ENCODE data around the gene WDR41. TPM values are rescaled to one million over a fixed set of nuclear protein-coding genes. Genes with fewer than 3 reads are reported as not detected.

The WDR41 gene
- total RNA-seq, 2 donors from 2014 or later: 6.1 to 7.5 TPM

DNA sequence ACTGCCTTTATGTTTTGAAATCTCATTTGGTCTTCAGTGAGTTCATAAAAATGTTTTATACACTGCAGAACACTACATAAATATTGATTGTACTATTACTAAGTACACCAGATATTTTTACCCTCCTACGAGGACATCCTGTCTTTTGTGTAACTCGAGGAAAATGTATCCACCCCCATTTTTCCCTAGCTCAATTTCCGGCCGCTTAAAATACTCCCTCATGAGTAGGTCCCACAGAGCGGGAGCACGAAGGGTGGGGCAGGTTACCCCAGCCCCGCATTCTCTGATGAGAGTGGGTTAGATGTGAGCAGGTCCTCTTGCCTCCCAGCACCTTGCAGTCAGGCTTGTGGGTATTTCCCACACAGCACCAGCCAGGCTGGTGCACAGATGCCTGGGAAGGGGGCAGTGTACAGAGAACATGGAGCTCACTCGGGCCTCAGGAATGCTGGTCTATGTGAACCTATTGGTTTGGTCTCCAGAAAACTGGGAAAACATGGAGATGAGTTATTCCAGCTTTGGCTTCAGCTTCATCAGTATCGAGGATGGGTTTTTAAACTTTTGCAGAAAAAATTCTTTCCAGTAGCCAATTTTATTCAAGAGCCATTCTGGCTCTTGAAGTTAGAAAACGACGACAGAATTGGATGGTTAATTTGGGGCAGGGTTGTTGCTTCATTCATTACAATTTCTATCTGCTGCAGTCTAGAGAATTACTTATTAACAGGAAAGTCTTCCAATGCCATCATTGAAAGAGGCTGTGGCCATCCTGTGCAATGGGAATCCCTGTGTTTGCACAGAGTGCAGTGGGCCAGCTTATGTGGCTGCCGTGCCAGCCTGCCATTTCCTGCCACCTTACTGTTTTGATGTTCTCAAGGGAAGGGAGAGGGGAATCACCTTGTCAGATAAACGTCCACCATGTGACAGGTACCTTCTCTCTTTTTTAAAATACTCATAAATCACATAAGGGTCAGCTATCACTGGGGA lies 73.2 kb downstream of the WDR41 start:
- ATAC-seq: no peak
- H3K4me1 Mint-ChIP-seq: peaks cover 2% of the 10 kb centered on the region

DNA sequence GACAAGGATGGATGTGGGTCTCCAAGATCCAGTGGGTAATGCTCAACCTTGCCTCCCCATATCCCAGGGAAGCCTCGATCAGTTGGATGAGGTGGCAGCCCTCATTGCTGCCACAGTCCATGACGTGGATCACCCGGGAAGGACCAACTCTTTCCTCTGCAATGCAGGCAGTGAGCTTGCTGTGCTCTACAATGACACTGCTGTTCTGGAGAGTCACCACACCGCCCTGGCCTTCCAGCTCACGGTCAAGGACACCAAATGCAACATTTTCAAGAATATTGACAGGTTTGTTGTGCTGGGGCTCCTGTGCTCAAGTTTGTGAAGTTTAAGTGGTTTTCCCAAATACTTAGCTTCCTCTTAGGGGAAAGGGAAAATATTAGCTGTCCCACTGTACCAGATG lies 74.0 kb downstream of the WDR41 start:
- Mint-ChIP-seq H3K27me3 (peaks cover 47% of the 10 kb centered on the region), H3K36me3 (ENCODE audit: low read depth) (no peaks in the 10 kb centered on the region), H3K4me1 (peaks cover 2% of the 10 kb centered on the region), H3K27ac (no peak overlapping the region), H3K4me3 (no peak overlapping the region)
- no peak for DNase-seq
- H3K9me3 ChIP-seq (ENCODE audit: control insufficient read depth, low read length, poor library complexity, severe bottlenecking): no peaks in the 10 kb centered on the region
- no peak for ATAC-seq

More for the DNA sequence above, 73.2 kb downstream of the WDR41 start:
- Mint-ChIP-seq H3K4me3 (no peak overlapping the region), H3K27ac (no peak overlapping the region), H3K27me3 (peaks cover 41% of the 10 kb centered on the region), H3K36me3 (ENCODE audit: low read depth) (no peaks in the 10 kb centered on the region)
- DNase-seq: no peak
- no peaks in the 10 kb centered on the region for H3K9me3 ChIP-seq (ENCODE audit: control insufficient read depth, low read length, poor library complexity, severe bottlenecking)

DNA sequence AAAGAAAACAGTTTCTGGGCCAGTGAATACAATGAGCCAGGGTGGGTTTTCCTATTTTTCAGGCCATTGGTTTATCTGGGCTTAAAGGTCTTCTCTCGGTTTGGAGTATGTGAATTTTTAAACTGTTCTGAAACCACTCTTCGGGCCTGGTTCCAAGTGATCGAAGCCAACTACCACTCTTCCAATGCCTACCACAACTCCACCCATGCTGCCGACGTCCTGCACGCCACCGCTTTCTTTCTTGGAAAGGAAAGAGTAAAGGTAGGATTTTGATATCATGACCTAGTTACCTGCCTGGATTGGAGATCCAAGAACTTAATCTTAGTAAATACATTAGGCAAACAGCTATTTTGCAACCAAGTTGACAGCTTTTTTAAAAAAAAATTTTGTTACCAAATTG lies 79.1 kb downstream of the WDR41 start:
- no peak for ATAC-seq
- H3K36me3 Mint-ChIP-seq (ENCODE audit: low read depth): no peaks in the 10 kb centered on the region

DNA sequence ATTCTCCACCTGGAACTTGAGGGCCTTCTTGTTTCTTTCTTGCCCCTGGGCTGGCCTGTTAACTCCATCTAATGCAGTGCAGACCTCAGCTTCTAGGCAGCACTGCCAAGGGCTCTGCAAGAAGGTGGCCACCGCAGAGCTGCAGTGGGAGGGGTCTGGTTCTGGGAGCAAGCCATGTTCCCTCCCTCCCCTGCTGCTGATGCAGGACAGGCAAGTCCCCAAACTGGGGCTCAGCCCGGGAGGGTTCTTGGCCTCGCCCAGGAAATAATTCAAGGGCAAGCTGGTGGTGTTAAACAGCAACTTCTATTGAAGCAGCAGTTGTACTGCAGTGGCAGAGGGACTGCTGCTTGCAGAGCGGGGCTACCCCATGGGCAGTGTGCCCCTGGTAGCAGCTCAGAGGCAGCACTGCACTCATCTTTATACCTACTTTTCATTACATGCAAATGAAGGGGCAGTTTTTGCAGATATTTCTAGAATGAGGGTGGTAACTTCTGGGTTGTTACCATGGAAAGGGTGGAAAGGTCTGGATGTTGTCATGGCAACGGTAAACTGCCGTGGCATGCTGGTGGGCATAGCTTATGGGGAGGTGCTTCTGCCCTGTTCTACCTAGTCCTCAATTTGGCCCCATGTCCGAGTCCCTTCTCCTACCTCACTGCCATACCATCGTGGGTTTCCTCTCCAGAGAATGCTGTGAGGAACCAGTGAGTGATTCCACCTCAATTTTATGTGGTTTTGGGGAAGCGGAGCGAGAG lies 82.1 kb downstream of the WDR41 start:
- Mint-ChIP-seq H3K27ac (no peak overlapping the region), H3K4me1 (no peaks in the 10 kb centered on the region), H3K4me3 (no peak overlapping the region), H3K36me3 (ENCODE audit: low read depth) (peaks cover 2% of the 10 kb centered on the region), H3K27me3 (peaks cover 41% of the 10 kb centered on the region)
- no peaks in the 10 kb centered on the region for H3K9me3 ChIP-seq (ENCODE audit: control insufficient read depth, low read length, poor library complexity, severe bottlenecking)
- no peak for ATAC-seq
- DNase-seq: no peak

More for the DNA sequence above, 79.1 kb downstream of the WDR41 start:
- no peak for DNase-seq
- Mint-ChIP-seq H3K4me3 (no peak overlapping the region), H3K27ac (no peak overlapping the region), H3K27me3 (peaks cover 40% of the 10 kb centered on the region), H3K4me1 (peaks cover 2% of the 10 kb centered on the region)
- no peaks in the 10 kb centered on the region for H3K9me3 ChIP-seq (ENCODE audit: control insufficient read depth, low read length, poor library complexity, severe bottlenecking)

DNA sequence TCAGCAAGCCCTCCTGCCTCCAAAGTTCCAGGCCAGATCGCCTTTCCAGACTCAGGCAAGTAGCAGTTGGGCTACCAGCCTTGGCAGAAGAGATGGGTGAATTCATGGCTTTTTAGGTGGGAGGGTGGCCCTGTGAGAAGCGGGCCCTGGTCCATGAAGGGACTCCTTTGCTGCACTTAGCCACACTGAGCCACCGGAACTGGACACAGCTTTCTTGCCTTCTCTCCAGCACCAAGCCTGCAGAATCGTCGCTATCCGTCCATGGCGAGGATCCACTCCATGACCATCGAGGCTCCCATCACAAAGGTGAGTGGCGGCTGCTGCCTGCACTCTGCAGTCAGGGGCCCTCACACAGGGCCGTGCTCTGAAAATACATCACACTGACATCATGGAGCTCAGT lies 85.0 kb downstream of the WDR41 start:
- H3K4me3 Mint-ChIP-seq: no peak overlapping the region
- no peak overlapping the region for H3K27ac Mint-ChIP-seq
- peaks cover 2% of the 10 kb centered on the region for H3K36me3 Mint-ChIP-seq (ENCODE audit: low read depth)
- no peak for ATAC-seq
- H3K4me1 Mint-ChIP-seq: no peaks in the 10 kb centered on the region
- no peaks in the 10 kb centered on the region for H3K9me3 ChIP-seq (ENCODE audit: control insufficient read depth, low read length, poor library complexity, severe bottlenecking)
- H3K27me3 Mint-ChIP-seq: peaks cover 36% of the 10 kb centered on the region
- DNase-seq: no peak

DNA sequence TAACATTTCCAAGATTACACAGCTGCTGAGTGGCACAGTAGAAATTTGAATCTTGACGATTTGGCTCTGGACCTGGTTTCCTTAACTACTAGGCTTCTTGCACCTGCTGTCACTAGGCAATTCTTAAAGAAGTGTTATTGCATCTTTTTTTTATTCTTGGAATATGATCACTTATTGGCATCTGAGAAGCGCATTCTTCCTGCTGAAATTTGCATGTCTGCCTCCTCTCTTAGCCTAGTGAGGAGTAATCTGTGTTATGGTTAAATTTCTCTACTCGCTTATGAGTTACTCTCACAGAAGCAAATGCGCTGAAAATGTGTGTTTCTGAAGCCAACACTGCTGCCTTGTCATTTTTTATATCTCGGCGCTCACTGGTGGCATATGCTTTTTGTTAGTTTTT lies 89.3 kb downstream of the WDR41 start:
- no peaks in the 10 kb centered on the region for H3K9me3 ChIP-seq (ENCODE audit: control insufficient read depth, low read length, poor library complexity, severe bottlenecking)
- DNase-seq: no peak
- Mint-ChIP-seq H3K4me1 (no peaks in the 10 kb centered on the region), H3K4me3 (no peak overlapping the region), H3K36me3 (ENCODE audit: low read depth) (peaks cover 2% of the 10 kb centered on the region), H3K27ac (no peak overlapping the region), H3K27me3 (peaks cover 28% of the 10 kb centered on the region)
- no peak for ATAC-seq

DNA sequence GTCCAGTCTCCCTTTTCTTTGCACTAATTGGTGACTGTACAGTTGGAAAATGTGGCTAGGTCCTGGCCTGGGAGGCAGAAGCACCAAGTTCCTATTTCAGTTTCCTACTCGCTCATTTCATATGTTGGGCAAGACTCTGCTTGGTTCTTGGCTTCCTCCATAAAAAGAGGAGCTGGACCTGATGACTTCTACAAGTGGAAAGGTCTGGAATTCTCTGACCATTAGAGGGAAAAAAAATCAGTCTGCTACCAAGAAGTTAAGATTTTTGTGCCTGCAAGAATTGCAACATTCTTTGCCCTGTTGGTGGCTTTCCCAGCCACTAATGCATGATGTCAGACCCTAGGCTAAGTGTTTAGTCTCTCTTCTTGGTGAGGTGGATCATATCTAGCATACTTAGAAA lies 91.5 kb downstream of the WDR41 start:
- DNase-seq (no peak), ATAC-seq (no peak)
- Mint-ChIP-seq H3K4me3 (no peak overlapping the region), H3K4me1 (no peaks in the 10 kb centered on the region), H3K27me3 (peaks cover 20% of the 10 kb centered on the region), H3K36me3 (ENCODE audit: low read depth) (peaks cover 2% of the 10 kb centered on the region), H3K27ac (no peak overlapping the region)
- no peaks in the 10 kb centered on the region for H3K9me3 ChIP-seq (ENCODE audit: control insufficient read depth, low read length, poor library complexity, severe bottlenecking)

DNA sequence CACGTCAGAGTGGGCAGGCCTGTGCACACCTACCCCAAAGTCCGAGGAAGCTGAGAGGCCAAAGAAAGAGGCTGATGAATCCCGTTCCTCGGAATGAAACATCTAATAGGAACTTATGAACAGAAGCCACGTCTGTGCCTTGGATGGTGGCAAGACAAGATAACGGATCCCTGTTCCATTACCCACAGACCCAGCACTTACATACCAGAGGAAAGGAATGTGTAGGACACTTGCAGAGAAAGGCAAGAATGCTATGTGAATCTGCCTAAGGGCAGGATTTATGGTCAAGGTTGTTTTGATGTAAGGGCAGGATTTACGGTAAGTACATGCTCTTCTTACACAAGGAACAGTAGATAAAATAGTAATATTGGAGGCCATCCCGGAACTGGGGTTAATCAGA lies 93.2 kb downstream of the WDR41 start:
- no peak for DNase-seq
- Mint-ChIP-seq H3K4me3 (no peak overlapping the region), H3K4me1 (no peaks in the 10 kb centered on the region), H3K27ac (no peak overlapping the region), H3K27me3 (peaks cover 14% of the 10 kb centered on the region), H3K36me3 (ENCODE audit: low read depth) (no peaks in the 10 kb centered on the region)
- H3K9me3 ChIP-seq (ENCODE audit: control insufficient read depth, low read length, poor library complexity, severe bottlenecking): no peaks in the 10 kb centered on the region
- ATAC-seq: no peak

DNA sequence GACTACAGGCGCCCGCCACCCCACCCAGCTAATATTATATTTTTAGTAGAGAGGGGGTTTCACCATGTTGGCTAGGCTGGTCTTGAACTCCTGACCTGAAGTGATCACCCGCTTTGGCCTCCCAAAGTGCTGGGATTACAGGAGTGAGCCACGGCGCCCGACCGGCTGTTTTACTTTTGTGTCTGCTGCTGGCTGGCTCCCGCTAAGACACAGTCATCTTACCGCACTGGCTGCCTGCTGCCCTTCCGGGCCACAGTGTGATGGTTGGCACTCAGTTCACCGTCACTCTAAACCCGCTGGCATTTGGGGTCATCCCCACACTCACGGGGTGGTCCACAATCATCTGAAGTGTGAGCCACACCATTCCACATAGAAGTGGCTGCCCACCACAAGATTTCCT lies 93.7 kb downstream of the WDR41 start:
- DNase-seq (no peak), ATAC-seq (no peak)
- Mint-ChIP-seq H3K4me1 (no peaks in the 10 kb centered on the region), H3K36me3 (ENCODE audit: low read depth) (no peaks in the 10 kb centered on the region), H3K27me3 (peaks cover 14% of the 10 kb centered on the region), H3K4me3 (no peak overlapping the region), H3K27ac (no peak overlapping the region)
- H3K9me3 ChIP-seq (ENCODE audit: control insufficient read depth, low read length, poor library complexity, severe bottlenecking): no peaks in the 10 kb centered on the region

DNA sequence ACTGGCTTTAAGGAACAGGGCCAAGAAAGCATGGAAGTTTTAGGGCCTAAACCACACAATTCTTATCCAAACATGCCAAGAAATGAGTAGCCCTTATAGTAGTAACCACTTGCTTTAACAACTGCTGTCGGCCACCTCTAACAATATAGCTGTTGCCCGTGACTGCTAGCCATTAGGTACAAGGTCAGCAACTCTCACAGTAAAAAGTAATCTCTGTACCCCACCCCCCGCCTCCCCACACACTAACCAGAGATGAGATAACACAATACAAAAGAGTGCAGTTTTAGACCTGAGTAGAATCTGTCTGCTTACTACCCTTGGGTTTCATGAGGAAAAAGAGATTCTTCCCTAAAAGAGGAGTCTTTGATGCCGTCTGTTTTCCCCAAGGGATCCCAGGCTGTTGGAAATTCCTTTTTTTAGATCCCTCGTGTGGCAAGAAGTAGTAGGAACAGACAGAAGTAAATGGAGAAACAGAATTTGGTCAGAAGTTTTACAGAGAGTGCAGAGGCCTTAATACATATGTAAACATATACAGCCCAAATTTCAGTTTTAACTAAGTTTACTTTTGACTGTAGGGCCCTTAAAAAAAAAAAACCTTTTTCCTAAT lies 94.3 kb downstream of the WDR41 start:
- H3K27ac Mint-ChIP-seq: no peak overlapping the region
- no peaks in the 10 kb centered on the region for H3K36me3 Mint-ChIP-seq (ENCODE audit: low read depth)
- no peak overlapping the region for H3K4me3 Mint-ChIP-seq
- H3K4me1 Mint-ChIP-seq: no peaks in the 10 kb centered on the region
- peaks cover 14% of the 10 kb centered on the region for H3K27me3 Mint-ChIP-seq
- H3K9me3 ChIP-seq (ENCODE audit: control insufficient read depth, low read length, poor library complexity, severe bottlenecking): no peaks in the 10 kb centered on the region
- no peak for DNase-seq
- ATAC-seq: no peak

DNA sequence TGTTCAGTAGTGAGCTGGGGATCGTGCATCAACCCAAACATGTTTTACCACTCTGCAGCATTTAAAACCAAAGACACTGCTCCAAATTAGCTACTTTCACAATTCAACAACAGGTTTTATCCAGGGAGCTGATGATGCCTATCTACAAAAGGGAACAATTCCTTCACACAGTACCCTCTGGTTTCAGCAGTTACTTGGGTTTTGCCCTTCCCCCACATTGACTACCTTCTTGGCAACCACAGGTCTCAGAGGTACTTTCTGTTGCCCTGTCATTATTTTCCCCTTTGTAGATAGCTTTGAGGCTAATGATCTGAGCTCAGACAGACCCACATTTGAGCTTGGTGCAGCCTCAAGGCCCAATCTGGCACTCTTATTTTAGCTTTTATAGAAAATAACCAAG lies 96.1 kb downstream of the WDR41 start:
- Mint-ChIP-seq H3K36me3 (ENCODE audit: low read depth) (no peaks in the 10 kb centered on the region), H3K27ac (no peak overlapping the region), H3K4me1 (no peaks in the 10 kb centered on the region), H3K27me3 (peaks cover 24% of the 10 kb centered on the region), H3K4me3 (no peak overlapping the region)
- no peak for ATAC-seq
- no peaks in the 10 kb centered on the region for H3K9me3 ChIP-seq (ENCODE audit: control insufficient read depth, low read length, poor library complexity, severe bottlenecking)
- DNase-seq: no peak

DNA sequence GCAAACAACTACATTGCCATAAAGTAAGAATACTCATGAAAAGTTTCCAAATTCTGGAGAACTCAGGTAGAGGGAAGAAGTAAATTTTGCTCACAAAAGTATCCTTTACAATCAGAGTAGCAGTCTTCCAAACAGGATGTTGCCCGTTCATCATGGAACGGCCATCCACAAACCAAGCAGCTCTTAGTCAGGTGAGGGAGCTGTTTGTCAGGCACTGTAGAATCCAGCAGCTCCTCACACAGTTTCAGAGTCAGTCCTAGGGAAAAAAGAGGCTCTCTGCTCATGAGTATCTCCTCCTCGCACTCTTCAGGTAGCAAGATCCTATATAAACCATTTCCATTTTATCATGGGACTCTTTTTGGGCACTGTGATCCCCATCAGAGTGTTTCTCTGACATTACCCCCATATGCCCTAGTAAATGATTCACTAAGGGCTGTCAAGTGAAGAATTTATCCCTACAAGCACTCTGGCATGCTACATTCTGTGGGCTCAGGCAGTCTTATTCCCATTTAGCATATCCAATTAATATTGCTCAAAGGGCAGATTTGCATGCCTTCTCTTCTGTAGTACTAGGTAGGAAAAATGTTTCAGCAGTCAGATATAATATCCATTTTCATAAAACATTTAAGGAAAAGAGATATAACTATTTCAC lies 97.9 kb downstream of the WDR41 start:
- no peak for DNase-seq

DNA sequence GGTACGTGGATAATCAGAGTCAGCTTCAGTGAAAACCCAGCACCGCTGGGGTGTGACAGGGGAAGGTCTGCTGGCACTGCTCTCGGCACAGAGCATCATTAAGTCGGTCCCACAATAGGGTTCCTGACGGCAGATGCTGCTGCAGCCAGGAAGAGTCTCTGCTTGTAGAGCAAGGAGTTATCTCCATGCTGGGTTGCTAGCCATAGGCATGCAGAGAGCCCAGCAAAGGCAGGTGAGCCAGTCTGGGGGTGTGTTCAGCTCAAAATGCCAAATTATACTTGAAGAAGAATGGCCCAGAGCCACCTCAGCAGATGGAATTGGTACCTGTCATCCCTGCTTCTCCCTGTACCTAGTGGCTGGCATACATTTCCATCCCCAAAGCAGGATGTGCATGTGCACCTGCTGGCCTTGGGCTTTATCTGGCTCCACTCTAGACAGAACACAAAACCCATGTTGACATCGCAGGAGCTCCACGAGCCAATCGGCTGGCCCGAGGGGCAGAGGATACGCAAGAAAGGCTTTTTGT lies 100.8 kb downstream of the WDR41 start:
- Mint-ChIP-seq H3K27me3 (peaks cover 24% of the 10 kb centered on the region), H3K4me1 (no peaks in the 10 kb centered on the region), H3K27ac (no peak overlapping the region), H3K36me3 (ENCODE audit: low read depth) (no peaks in the 10 kb centered on the region), H3K4me3 (no peak overlapping the region)
- DNase-seq (no peak), ATAC-seq (no peak)
- no peaks in the 10 kb centered on the region for H3K9me3 ChIP-seq (ENCODE audit: control insufficient read depth, low read length, poor library complexity, severe bottlenecking)

More for the DNA sequence above, 97.9 kb downstream of the WDR41 start:
- no peak overlapping the region for H3K27ac Mint-ChIP-seq
- H3K4me1 Mint-ChIP-seq: no peaks in the 10 kb centered on the region
- peaks cover 28% of the 10 kb centered on the region for H3K27me3 Mint-ChIP-seq
- no peak overlapping the region for H3K4me3 Mint-ChIP-seq
- no peaks in the 10 kb centered on the region for H3K36me3 Mint-ChIP-seq (ENCODE audit: low read depth)
- H3K9me3 ChIP-seq (ENCODE audit: control insufficient read depth, low read length, poor library complexity, severe bottlenecking): no peaks in the 10 kb centered on the region
- no peak for ATAC-seq
